ENCODE data around the gene KIF19. TPM values are rescaled to one million over a fixed set of nuclear protein-coding genes. Genes with fewer than 3 reads are reported as not detected.

Gene KIF19
- polyA plus RNA-seq, 3 donors: not detected

GRCh38 chr17:74389937-74390679, 64.1 kb downstream of the KIF19 start:
- peaks cover 8 to 16% (median 12%) of the 10 kb centered on the region in 3 donors for H3K27me3 Mint-ChIP-seq (ENCODE audit: low read depth in 3 of 3)
- no peaks in the 10 kb centered on the region for H3K79me2 ChIP-seq (ENCODE audit: insufficient read depth, low read length)
- H3K27ac Mint-ChIP-seq: peak overlapping the region in 1 of 7 donors; percentile 50
- peak overlapping the region in 1 of 2 donors; percentile 51 for H3K4me3 Mint-ChIP-seq
- peaks cover 0 to 11% of the 10 kb centered on the region in 2 donors for H3K9me3 ChIP-seq (replicated peaks in 1 of 2; ENCODE audit: control insufficient read depth in 1 of 2, insufficient read depth in 1 of 2, low read length in 2 of 2)
- no peak for DNase-seq
- no peaks in the 10 kb centered on the region for H3K27me3 ChIP-seq (ENCODE audit: control insufficient read depth in 2 of 2, insufficient read depth in 2 of 2, low read length in 2 of 2)
- peaks cover 3 to 14% (median 9%) of the 10 kb centered on the region in 7 donors for H3K9me3 Mint-ChIP-seq
- TF ChIP-seq, protein P1, sequence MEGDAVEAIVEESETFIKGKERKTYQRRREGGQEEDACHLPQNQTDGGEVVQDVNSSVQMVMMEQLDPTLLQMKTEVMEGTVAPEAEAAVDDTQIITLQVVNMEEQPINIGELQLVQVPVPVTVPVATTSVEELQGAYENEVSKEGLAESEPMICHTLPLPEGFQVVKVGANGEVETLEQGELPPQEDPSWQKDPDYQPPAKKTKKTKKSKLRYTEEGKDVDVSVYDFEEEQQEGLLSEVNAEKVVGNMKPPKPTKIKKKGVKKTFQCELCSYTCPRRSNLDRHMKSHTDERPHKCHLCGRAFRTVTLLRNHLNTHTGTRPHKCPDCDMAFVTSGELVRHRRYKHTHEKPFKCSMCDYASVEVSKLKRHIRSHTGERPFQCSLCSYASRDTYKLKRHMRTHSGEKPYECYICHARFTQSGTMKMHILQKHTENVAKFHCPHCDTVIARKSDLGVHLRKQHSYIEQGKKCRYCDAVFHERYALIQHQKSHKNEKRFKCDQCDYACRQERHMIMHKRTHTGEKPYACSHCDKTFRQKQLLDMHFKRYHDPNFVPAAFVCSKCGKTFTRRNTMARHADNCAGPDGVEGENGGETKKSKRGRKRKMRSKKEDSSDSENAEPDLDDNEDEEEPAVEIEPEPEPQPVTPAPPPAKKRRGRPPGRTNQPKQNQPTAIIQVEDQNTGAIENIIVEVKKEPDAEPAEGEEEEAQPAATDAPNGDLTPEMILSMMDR (IDR thresholded peaks at IDR 0.05): no peak
- peaks cover 38% of the 10 kb centered on the region for H3K4me1 Mint-ChIP-seq
- no peaks in the 10 kb centered on the region for H4K20me1 ChIP-seq (ENCODE audit: insufficient read depth, low read length)
- no peaks in the 10 kb centered on the region for H3K36me3 ChIP-seq (replicated peaks in 1 of 2; ENCODE audit: control insufficient read depth in 1 of 2, insufficient read depth in 2 of 2, low read length in 2 of 2)
- H3K4me3 ChIP-seq (replicated peaks in 1 of 3; ENCODE audit: low read depth in 2 of 3, low read length in 3 of 3): no peak overlapping the region
- no peak overlapping the region for H3K27ac ChIP-seq (ENCODE audit: low read depth in 1 of 2, low read length in 2 of 2)
- H3K36me3 Mint-ChIP-seq: peaks cover 0 to 4% of the 10 kb centered on the region in 2 donors
- no peak overlapping the region for H3K9ac ChIP-seq (ENCODE audit: insufficient read depth, low read length, poor library complexity, severe bottlenecking)
- intact Hi-C loops (cut with micrococcal nuclease): loop anchor here in 1 of 2 donors (5.0 kb wide), 1 partner anchor 32 kb away; no protein-coding TSS in a partner anchor
- H3K4me2 ChIP-seq (replicated peaks; ENCODE audit: extremely low read depth, low read length, poor library complexity, severe bottlenecking): no peak overlapping the region
- peaks cover 15 to 31% of the 10 kb centered on the region in 2 donors for H3K4me1 ChIP-seq (ENCODE audit: control insufficient read depth in 1 of 2, insufficient read depth in 2 of 2, low read length in 2 of 2)
- no peak overlapping the region for H2AFZ ChIP-seq (ENCODE audit: insufficient read depth, low read depth, low read length, poor library complexity, severe bottlenecking)
- WGBS (ENCODE audit: insufficient coverage): 58% methylated on average over 1 of the region's 2 CpGs

GRCh38 chr17:74390680-74391653, 64.9 kb downstream of the KIF19 start:
- H3K4me2 ChIP-seq (replicated peaks; ENCODE audit: extremely low read depth, low read length, poor library complexity, severe bottlenecking): no peak overlapping the region
- no peak overlapping the region for H3K27ac ChIP-seq (ENCODE audit: low read depth in 1 of 2, low read length in 2 of 2)
- no peaks in the 10 kb centered on the region for H4K20me1 ChIP-seq (ENCODE audit: insufficient read depth, low read length)
- TF ChIP-seq, protein P1 (IDR thresholded peaks at IDR 0.05): no peak
- no peak overlapping the region for H3K4me3 ChIP-seq (replicated peaks in 1 of 3; ENCODE audit: low read depth in 2 of 3, low read length in 3 of 3)
- WGBS (ENCODE audit: insufficient coverage): 91% methylated on average over 10 of the region's 11 CpGs
- no peak overlapping the region for H3K27ac Mint-ChIP-seq
- DNase-seq: no peak
- H3K4me3 Mint-ChIP-seq: no peak overlapping the region
- H3K4me1 Mint-ChIP-seq: peaks cover 37% of the 10 kb centered on the region
- no peak overlapping the region for H2AFZ ChIP-seq (ENCODE audit: insufficient read depth, low read depth, low read length, poor library complexity, severe bottlenecking)
- no peak overlapping the region for H3K9ac ChIP-seq (ENCODE audit: insufficient read depth, low read length, poor library complexity, severe bottlenecking)
- H3K27me3 Mint-ChIP-seq (ENCODE audit: low read depth in 3 of 3): peaks cover 6 to 12% (median 11%) of the 10 kb centered on the region in 3 donors
- peaks cover 0 to 11% of the 10 kb centered on the region in 2 donors for H3K9me3 ChIP-seq (replicated peaks in 1 of 2; ENCODE audit: control insufficient read depth in 1 of 2, insufficient read depth in 1 of 2, low read length in 2 of 2)
- H3K36me3 ChIP-seq (replicated peaks in 1 of 2; ENCODE audit: control insufficient read depth in 1 of 2, insufficient read depth in 2 of 2, low read length in 2 of 2): no peaks in the 10 kb centered on the region
- intact Hi-C loops (cut with micrococcal nuclease): no loop called here
- peaks cover 0 to 4% of the 10 kb centered on the region in 2 donors for H3K36me3 Mint-ChIP-seq
- H3K4me1 ChIP-seq (ENCODE audit: control insufficient read depth in 1 of 2, insufficient read depth in 2 of 2, low read length in 2 of 2): peaks cover 15 to 30% of the 10 kb centered on the region in 2 donors
- peaks cover 3 to 14% (median 9%) of the 10 kb centered on the region in 7 donors for H3K9me3 Mint-ChIP-seq
- H3K79me2 ChIP-seq (ENCODE audit: insufficient read depth, low read length): no peaks in the 10 kb centered on the region
- no peaks in the 10 kb centered on the region for H3K27me3 ChIP-seq (ENCODE audit: control insufficient read depth in 2 of 2, insufficient read depth in 2 of 2, low read length in 2 of 2)

Measured in CD14-positive monocyte (primary cell).